Measurements from ENCODE around the gene HADHA.
"Not testable (repeated sequence)": the region's sequence is repeated elsewhere in the genome, so short reads cannot be mapped to it uniquely, and the experiment has no call there.

DNA sequence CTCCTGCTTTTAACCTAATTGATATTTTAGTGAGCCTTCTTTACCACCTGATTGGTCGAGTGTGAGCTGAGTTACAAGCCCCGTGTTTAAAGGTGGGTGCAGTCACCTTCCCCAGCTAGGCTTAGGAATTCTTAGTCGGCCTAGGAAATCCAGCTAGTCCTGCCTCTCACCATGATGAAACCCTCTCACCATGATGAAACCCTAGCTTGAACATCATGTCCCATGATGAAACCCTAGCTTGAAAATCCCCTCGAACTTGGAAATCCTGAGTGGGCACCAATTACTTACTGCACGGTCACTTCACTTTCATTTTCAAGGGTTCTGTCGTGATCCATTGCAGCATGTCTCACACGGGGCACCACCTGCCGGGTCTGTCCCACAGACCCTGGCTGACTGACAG, 14.4 kb upstream of the HADHA start:
- TF ChIP-seq, protein P1, sequence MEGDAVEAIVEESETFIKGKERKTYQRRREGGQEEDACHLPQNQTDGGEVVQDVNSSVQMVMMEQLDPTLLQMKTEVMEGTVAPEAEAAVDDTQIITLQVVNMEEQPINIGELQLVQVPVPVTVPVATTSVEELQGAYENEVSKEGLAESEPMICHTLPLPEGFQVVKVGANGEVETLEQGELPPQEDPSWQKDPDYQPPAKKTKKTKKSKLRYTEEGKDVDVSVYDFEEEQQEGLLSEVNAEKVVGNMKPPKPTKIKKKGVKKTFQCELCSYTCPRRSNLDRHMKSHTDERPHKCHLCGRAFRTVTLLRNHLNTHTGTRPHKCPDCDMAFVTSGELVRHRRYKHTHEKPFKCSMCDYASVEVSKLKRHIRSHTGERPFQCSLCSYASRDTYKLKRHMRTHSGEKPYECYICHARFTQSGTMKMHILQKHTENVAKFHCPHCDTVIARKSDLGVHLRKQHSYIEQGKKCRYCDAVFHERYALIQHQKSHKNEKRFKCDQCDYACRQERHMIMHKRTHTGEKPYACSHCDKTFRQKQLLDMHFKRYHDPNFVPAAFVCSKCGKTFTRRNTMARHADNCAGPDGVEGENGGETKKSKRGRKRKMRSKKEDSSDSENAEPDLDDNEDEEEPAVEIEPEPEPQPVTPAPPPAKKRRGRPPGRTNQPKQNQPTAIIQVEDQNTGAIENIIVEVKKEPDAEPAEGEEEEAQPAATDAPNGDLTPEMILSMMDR (IDR thresholded peaks at IDR 0.05; ENCODE audit: insufficient read depth, low read length) = not testable (repeated sequence)
- TF ChIP-seq POLR2AphosphoS5 (IDR thresholded peaks at IDR 0.05; ENCODE audit: low read depth); GABPA (IDR thresholded peaks at IDR 0.05; ENCODE audit: low read depth); SPI1 (IDR thresholded peaks at IDR 0.05; ENCODE audit: borderline replicate concordance, low read depth): not testable (repeated sequence)
- TF ChIP-seq, protein P2, sequence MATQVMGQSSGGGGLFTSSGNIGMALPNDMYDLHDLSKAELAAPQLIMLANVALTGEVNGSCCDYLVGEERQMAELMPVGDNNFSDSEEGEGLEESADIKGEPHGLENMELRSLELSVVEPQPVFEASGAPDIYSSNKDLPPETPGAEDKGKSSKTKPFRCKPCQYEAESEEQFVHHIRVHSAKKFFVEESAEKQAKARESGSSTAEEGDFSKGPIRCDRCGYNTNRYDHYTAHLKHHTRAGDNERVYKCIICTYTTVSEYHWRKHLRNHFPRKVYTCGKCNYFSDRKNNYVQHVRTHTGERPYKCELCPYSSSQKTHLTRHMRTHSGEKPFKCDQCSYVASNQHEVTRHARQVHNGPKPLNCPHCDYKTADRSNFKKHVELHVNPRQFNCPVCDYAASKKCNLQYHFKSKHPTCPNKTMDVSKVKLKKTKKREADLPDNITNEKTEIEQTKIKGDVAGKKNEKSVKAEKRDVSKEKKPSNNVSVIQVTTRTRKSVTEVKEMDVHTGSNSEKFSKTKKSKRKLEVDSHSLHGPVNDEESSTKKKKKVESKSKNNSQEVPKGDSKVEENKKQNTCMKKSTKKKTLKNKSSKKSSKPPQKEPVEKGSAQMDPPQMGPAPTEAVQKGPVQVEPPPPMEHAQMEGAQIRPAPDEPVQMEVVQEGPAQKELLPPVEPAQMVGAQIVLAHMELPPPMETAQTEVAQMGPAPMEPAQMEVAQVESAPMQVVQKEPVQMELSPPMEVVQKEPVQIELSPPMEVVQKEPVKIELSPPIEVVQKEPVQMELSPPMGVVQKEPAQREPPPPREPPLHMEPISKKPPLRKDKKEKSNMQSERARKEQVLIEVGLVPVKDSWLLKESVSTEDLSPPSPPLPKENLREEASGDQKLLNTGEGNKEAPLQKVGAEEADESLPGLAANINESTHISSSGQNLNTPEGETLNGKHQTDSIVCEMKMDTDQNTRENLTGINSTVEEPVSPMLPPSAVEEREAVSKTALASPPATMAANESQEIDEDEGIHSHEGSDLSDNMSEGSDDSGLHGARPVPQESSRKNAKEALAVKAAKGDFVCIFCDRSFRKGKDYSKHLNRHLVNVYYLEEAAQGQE (IDR thresholded peaks at IDR 0.05; ENCODE audit: insufficient replicate concordance, low read depth) = not testable (repeated sequence)

Data from HL-60 (cell line).